ENCODE results near the gene MVB12B.
A peak's percentile ranks its signal among the peaks of the same experiment; 100 is the strongest.
"Not testable (repeated sequence)": the region's sequence is repeated elsewhere in the genome, so short reads cannot be mapped to it uniquely, and the experiment has no call there.

The MVB12B gene

DNA sequence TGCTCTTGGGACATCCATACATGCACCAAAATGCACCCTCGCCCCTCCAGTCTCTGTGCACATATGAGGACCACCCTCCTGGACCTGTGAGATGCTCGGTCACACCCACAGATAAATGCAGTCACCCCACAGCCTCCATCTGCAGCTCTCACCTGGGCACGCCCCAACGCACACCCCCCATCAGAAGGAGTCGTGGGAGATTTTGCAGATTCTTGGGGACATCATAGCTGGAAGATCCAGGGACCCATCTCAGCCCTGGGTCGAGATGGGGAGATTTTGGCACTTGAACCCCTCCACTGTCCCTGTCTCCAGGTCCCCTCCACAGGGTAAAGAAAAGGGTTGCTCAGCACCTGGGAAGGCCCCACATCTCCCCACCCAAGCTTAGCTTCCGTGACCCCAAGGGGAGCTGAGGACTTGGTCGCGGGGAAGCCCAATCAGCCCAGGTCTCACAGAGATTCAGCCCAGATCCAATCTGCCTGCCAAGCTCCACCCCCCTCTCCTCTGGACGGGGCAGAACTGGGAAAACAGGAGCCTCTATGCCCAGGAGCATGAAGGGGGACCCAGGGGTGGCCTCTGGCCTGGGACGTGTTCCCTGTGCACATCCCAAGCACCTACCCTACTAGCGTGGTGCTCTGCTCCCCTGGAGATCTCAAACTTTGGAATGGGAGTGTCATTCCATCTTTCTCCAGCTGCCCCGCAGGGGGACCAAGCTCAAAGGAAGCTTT, 197.9 kb downstream of the MVB12B start:
- no peak for DNase-seq

DNA sequence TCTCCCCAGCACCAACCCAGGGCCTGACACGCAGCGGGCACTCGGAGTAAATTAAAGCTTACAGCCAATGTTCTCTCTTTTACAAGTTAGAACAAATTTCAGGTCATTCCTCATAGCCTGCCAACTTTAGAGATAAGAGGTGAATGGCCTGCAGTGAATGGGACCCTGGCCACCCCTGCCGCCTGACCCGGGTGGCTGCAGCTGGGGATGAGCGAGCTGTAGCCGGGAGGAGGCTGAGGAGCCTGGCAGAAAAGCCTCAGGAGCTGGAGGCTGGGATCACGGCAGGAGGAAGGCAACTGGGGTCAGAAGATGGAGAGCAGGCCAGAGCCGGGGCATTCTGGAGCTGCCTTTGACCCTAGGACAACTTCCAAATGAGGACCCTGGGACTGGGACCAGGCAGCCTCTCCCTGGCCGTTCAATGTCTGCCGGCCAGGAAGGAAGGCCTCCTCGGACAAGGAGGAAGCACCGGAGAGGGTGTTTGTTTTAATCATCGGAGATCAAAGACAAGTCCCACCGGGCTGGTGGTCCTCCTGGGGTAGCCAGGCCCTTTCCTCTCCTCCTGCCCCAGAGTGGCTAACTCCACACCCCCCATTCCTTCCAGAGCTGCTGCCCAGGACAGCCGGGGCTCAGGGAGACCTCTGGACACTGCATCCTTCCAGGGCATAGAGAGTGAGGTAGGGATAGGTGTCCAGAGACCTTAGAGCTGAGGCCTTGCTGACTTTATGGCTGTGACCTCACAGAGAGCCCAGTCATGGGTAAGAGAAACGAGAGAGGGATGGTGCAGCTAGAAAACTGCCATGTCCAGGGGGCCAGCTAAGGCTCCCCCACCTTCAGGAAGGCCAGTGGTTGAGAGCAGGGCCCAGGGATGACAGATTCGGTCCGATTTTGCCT, 199.8 kb downstream of the MVB12B start:
- DNase-seq: no peak

DNA sequence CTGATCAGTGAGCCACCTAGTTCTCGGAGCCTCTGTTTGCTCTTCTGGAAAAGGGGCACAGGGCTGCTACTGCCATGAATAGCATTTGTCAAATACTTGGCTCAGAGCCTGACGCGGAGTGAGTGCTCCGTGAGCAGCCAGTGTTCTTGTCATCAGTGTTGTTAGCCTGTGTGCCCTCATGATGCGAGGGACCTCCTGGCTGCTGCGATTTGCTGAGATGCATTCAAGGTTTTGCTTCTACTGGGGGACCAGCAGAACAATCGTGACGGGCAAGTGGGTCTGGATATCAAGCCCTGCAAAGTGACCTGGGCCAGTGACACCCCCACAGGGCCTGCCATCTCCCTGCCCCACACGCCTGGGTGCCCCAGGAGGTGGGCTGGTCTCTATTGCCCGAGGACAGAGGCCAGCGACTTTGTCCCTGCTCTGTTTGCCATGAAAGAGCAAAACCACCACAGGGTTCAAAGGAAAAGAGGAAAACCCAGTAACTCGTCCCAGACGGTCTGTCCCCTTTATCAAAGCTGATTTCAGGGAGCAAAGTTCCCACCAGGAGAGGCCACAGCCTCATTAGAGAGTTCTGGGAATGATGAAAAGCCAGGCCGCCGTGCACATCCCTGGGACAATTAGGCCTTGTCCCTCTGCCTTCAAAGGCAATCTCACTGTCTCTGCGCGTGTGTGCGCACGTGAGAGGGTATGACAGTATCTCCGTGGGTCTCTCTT, 200.6 kb downstream of the MVB12B start:
- no peak for DNase-seq

DNA sequence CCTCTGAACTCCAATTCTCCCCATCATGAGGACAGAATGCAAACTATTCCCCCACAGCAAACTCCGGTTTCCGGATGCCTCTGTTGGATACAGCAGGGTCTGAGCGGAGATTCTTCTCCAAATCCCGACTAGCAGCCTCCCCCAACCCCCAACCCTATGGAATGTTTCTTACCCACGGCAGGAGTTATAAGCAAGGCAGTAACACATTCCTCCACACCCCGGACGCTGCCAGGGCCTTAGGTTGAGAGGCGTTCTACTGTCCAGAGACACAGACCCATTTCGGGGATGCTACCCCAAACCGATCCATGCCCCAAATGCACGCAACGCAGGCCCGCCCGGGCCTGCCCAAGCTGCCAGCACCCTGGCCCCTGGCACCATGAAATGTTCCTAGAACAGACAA, 201.5 kb downstream of the MVB12B start:
- DNase-seq: no peak

DNA sequence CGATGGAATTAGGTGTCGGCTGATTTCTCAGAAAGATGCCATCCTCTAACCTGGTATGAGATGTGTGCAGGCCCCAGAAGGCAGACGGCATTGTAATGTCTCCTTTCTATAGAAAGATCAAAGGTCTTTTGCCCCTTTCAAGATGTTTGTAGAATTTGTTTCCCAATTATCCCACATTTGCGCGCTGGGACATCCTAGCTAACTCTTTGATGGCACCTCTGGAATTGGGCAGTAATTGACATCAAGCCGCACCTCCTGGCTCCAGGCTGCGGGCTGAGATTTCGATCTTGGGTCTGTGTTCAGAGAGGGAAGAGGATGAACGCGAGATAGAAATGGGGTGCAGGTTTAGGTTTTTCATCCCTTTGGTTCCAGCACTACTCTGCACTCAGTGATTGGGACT, 202.3 kb downstream of the MVB12B start:
- no peak for DNase-seq

DNA sequence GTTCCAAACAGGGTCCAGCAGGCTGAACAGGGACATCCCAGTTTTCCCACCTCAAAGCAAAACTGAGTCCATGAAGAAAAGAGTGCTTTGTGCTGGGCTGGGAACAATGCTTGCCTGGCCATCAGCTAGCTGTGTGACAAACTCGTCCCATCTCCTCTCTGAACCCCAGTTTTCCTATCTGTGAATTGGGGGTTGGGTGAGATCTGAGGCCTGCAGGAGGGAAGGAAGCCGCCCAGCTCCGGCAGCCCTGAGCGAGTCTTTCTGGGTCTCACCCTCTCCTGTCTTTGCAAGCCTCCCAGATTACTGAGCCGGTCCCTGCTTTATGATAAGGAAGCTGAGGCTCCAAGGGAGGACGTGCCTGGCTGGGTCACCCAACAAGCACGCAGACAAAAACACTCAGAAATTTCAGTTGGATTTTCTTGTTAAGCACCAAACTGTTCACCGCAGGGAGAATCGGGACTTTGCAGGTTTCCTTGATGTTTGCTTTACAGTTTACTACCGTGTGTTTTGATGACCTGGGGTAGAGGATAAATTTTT, 204.5 kb downstream of the MVB12B start:
- no peak for DNase-seq

DNA sequence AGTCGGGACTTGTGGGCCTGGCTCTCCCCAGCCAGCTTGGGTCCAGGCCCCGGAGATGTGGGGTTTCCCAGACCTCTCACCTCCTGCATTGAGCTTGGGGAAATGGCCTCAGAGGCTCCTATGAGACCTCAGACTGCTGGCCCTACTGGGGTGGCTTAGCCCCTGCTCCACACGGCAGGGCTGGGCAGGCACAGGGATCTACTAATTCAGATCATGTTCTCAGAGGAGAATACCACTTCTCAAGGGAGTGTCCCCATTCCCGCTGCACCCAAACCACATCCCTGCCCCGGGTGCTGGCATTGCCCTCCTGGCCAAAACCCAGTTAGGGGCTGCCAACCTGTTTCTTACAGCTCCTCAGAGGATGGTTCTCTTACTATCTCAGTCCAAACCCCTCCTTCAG, 205.0 kb downstream of the MVB12B start:
- DNase-seq: no peak

DNA sequence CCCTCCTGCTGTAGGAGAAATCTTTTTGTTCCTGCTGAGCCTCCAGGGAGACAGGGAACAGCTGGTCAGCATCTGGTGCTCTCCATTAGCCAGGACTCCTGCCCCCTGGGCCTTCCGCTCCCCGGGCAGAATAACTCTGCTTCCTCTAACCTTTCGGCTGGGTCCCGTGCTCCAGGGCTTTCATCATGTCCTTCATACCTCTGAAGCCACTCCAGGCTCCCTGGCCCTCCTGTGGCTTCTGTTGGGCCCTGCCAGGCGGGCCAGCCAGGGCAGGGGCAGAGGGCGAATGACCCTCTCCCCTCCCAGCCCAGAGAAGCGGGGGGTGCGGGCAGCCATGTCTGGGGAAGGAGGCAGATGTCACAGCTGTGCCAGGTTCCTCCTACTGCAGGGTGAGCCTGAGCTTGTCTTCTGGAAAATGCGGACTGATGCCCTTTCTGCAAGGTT, 205.4 kb downstream of the MVB12B start:
- no peak for DNase-seq

DNA sequence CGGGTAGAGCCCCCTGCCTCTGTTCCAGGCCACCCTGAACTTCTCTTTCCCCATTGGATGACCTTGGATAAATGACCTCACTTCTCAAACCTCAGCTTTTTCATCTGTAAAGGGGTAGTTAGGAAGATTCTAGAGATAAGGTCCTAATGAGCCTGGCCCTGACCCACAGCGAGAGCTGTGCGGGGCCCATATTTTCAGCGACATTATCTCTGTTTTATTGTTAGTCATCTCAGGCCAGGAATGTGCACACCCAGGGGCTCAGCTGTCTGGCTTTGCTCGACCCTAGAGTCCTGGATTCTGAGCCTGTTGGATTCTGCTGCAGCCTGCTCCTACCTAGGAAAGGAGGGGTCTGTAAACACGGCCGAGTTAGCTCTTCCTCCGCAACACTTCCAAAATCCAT, 205.9 kb downstream of the MVB12B start:
- DNase-seq: no peak

DNA sequence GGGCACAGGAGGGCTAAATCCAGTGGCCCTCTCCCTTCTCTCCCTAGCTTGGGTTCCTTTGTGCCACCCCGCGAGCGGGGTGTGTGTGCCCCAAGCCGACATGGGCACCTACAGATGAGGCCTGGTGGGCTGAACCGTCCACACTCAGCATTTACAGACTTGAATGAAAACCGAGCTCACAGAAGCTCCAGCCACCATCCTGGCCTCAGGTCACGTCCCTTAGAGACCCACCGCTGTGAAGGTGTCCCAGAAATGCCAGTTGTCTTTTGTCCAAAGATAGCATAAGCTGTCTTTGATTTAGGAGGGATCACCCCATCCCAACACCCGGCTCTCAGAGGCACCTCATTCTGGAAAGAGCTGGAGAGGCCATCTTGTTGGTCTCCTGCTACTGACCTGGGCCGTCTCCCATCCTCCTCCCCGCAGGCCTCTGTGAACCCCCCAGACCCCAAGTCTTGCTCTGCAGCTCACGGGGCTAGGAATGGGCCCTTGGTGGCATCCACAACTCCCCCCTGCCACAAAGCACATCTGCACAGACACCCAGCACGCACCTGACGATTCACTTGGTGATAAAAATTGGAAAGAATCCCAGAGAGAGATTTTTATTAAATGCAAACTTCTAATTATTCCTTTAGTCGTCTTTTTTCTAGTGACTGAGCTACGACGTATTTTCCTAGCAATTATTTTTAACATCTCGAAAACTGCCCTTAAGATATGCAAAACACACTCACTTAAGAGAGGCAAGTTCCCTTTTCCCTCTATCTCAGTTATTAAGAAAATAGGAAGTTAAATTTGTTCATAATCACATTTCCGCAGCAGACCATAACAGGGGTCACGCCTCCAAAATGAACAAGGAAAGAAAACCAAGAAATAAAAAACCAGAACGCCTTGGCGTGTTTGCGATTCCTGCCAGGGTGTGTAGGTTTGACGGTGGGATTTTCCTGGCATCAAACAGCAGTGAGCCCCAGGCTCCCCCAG, 206.6 kb downstream of the MVB12B start:
- peak; percentile 64 to 85 (median 83) for DNase-seq

DNA sequence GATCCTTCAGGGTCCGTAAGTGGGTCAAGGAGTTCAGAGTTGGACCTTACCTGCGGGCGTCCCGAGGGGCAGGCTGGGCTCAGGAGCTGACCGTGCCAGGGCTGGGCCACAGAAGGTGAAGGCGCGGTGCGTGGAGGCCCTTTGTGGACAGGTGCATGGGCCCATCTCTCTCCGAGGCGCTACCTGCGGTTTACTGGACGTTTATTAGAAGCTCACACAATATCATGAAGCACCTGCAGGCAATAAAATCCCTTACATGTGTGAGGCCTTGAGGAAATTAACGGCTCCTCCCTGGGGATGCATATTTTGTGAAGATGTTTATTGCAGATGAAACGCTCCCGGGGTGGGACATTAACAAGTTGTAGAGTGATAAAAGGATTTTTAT, 207.3 kb downstream of the MVB12B start:
- no peak for DNase-seq

DNA sequence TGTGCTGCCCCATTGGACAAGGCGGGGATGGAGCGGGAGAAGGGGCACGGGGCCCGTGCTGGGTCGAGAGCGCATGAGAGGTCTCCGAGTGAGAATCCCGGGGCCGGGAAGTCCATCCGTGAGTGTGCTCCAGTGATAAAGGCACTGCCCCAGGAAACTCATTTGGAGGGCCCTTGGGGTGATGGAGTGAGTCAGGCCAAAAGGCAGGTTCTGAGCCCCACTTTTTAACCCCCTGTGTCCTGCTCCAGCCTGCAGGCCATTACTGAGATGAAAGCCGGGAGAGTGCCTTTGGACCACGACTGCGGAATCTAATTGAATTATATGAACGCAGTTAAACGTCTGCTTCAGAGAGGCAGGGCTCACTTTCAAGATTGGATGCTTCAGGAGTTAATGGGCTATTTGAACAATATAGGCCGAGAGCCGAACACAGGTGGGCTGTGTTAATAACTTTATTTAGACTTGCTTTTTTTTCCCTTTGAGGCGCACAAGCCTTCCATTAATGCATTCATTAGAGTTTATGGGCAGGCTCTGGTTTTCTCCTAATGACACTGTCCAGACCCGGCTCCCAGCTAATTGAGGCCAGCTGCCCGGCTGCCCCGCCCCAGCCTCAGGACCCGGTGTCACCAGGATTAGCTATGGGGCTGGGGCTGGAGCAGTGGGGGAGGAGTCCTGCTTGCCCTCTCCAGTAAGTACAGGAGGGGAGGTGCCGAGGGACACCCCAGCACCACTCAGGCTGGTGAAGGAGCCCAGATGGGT, 208.0 kb downstream of the MVB12B start:
- DNase-seq: no peak

DNA sequence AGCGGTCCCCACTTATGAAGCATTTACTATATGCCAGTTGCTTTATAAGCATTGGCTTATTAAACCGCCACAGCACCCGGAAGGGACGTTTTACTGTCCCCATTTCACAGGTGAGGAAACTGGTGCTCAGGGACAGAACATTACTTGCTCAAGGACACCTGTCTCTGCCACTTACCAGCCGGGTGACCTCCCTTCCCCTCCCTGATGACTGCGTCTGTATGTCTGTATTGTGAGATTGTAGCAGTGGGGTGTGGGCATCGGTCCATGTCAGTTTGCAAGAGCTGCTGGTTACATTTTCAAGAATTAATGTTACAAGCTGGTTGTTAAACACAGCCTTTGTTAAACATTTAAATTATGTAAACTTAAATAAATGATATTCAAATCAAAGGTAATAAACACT, 209.5 kb downstream of the MVB12B start:
- no peak for DNase-seq

DNA sequence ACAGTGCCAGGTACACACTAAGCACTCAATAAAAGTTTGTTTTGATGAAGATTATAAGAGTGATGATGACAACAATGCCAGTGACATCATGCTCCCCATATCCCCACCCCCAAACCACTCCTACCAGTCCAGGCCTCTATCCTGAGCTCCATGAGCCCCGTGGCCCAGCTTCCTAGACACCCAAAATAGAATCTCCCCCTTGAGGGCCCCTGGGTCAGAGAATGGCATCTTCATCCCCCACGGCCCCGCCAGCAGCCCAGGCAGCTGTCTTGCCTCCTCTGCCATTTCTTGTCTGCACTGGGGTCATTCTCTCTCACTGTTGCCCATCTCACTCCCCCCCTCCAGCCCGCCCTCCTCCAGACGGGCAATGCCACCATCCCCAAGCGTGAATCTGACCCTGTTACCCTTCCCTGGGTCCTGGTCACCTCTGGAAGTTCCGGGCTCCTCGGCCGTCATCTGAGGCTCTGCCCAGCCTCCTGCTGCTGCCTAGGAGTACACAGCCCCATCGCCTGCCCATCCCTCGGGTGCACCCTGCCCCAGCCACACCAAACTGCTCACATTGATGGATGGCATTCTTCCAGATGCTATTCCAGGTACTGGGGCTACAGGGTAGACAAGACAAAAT, 210.3 kb downstream of the MVB12B start:
- no peak for DNase-seq

DNA sequence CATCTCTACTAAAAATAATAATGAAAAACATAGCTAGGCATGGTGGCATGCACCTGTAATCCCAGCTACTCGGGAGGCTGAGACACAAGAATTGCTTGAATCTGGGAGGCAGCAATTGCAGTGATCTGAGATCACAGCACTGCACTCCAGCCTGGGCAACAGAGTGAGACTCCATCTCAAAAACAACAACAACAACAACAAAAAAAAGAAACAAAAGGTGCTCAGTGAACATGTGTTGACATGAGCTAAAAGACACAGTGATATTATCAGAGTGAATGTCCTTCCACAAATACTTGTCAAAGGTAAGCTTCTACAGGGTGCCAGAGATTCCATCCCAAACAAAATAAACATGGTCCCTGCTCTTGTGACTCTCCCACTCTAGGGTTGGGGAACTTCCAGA, 211.9 kb downstream of the MVB12B start:
- DNase-seq: no peak

DNA sequence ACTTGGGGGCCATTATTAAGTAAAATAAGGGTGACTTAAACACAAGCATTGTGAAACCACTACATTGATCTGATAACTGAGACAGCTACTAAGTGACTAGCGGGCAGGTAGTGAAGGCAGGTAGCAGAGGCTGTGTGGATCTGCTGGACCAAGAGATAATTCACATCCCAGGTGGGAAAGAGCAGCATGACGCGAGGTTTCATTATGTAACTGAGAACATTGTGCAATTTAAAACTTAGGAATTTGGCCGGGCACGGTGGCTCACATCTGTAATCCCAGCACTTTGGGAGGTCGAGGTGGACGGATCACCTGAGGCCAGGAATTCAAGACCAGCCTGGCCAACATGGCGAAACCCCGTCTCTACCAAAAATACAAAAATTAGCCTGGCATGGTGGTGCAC, 213.8 kb downstream of the MVB12B start:
- DNase-seq: not testable (repeated sequence)

DNA sequence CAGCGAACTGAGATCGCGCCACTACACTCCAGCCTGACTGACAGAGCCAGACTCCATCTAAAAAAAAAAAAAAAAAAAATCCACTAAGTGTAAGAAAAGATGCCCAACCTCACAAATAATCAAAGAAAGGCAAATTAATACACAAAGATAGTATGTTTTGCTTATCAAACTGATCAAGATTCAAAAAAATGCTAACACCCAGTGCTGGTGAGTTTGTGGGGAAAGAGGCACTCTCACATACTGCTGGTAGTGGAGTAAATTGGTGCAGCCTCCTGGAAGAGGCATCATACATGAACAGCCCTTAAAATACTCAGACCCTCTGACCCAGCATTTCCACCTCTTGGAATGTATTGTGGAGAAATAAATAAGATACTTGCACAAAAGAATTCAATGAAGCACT, 216.9 kb downstream of the MVB12B start:
- no peak for DNase-seq

DNA sequence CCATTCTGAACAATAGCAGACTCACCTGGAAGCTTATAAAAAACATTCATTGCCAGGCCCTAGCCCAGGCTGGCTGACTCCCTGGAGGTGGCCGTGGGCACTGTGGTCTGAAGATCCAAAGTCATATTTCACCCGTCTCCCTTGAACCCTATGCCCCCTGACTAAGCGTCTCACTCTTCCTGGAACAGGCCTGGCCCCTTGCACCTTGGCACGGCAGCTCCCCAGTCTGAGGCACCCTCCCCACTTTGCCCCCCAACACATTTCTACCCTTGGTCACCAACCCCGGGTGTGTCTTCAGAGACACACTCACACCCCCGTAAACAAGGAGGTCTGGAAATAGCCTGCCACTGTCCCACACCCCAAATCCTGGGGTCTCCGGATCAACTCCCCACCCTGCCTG, 218.5 kb downstream of the MVB12B start:
- no peak for DNase-seq

DNA sequence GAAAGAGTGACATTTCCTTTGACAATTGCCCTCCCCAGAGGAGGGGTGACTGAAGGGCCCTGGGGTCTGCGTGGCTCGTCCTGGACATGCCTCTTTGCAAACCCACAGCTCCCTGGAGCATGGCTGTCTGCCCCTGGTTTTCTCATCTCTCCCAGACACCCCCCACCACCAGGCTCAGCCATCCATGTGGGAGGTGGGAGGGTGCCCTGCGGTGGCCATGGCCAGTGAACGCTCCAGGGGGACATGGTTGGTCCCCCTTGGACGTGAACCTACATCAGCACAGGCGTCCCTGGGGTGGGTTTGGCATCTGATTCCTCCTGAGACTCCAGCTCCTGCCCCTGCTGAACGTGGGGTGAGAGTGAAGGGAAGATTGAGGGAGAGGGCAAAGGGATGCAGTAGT, 219.4 kb downstream of the MVB12B start:
- DNase-seq: no peak

DNA sequence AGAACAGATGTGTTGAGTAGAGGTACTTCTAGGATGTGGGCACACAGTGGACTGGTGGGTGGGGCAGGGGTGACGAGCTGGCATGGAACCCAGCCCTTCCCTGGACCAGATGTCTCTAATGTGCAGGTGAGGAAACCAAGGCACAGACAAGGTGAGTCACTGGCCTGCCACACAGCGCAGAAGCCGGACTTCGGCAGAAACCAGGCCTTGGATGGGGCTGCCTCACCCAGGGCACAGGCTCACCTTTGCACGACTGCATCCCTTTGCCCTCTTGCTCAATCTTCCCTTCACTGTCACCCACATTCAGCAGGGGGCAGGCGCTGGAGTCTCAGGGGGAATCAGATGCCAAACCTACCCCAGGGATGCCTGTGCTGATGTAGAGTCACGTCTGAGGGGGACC, 221.7 kb downstream of the MVB12B start:
- no peak for DNase-seq
